Fibroblast of lung (primary cell): ENCODE measurements around the gene TMEM272.

Source experiments
- CTCF ChIP-seq, 2 donors: IDR thresholded peaks in 1 of 2; conservative IDR thresholded peaks in 1 of 2; 1 replicate in 1 of 2; 2 replicates in 1 of 2; pipeline ENCODE4 v1.5.1; 2011 to 2012; ENCODE audit warnings: low read length in 2 of 2, control low read depth in 1 of 2, inconsistent platforms in 1 of 2, low read depth in 1 of 2, mild to moderate bottlenecking in 1 of 2
- EZH2 ChIP-seq: IDR thresholded peaks from 2 replicates; pipeline ENCODE4 v1.5.1; 2012; ENCODE audit warnings: low read length, control low read depth, mild to moderate bottlenecking; ENCODE audit errors: missing control alignments

- TF ChIP-seq CTCF (conservative IDR thresholded peaks at IDR 0.05 in 1 of 2, IDR thresholded peaks at IDR 0.05 in 1 of 2; ENCODE audit: low read depth in 1 of 2, low read length in 2 of 2): no peak
- no peak for TF ChIP-seq EZH2
Observed at GRCh38 chr13:51892657-51893056, 47.7 kb upstream of the TMEM272 start.
